ENCODE data around the gene SIK1.

DNA sequence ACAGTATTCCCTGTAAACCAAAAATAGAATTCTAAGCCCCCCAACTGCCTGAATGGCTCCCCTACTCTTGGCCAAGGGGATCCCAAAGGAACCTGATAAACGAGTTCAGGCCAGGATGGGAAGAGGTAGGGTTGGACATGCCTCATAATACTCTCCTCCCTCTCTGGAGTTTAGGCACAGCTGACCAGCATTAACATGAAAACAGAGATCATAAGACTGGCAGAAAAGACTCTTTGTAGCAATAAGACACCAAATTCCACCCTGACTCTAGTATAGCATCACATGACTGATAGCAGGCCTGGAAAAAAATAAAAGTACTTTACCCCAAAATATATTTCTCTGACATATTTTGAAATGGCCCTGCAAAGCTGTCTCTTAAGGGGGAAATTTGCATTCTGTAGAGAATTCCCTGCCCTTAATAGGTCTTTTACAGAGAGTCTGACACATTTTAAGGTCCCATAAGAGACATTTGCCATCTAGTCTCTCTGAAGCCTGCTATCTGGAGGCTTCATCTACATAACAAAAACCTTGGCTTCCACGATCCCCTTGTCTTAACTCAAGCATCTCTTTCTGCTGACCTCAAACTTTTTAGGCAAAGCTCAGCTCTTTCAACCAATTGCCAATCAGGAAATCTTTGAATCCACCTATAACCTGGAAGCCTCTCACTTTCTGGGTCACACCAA lies 55.9 kb downstream of the SIK1 start:
- TF ChIP-seq, protein P1, sequence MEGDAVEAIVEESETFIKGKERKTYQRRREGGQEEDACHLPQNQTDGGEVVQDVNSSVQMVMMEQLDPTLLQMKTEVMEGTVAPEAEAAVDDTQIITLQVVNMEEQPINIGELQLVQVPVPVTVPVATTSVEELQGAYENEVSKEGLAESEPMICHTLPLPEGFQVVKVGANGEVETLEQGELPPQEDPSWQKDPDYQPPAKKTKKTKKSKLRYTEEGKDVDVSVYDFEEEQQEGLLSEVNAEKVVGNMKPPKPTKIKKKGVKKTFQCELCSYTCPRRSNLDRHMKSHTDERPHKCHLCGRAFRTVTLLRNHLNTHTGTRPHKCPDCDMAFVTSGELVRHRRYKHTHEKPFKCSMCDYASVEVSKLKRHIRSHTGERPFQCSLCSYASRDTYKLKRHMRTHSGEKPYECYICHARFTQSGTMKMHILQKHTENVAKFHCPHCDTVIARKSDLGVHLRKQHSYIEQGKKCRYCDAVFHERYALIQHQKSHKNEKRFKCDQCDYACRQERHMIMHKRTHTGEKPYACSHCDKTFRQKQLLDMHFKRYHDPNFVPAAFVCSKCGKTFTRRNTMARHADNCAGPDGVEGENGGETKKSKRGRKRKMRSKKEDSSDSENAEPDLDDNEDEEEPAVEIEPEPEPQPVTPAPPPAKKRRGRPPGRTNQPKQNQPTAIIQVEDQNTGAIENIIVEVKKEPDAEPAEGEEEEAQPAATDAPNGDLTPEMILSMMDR (IDR thresholded peaks at IDR 0.05; ENCODE audit: insufficient read depth, low read length), result no peak
- TF ChIP-seq POLR2AphosphoS5 (IDR thresholded peaks at IDR 0.05; ENCODE audit: low read depth), result no peak
- TF ChIP-seq, protein P2, sequence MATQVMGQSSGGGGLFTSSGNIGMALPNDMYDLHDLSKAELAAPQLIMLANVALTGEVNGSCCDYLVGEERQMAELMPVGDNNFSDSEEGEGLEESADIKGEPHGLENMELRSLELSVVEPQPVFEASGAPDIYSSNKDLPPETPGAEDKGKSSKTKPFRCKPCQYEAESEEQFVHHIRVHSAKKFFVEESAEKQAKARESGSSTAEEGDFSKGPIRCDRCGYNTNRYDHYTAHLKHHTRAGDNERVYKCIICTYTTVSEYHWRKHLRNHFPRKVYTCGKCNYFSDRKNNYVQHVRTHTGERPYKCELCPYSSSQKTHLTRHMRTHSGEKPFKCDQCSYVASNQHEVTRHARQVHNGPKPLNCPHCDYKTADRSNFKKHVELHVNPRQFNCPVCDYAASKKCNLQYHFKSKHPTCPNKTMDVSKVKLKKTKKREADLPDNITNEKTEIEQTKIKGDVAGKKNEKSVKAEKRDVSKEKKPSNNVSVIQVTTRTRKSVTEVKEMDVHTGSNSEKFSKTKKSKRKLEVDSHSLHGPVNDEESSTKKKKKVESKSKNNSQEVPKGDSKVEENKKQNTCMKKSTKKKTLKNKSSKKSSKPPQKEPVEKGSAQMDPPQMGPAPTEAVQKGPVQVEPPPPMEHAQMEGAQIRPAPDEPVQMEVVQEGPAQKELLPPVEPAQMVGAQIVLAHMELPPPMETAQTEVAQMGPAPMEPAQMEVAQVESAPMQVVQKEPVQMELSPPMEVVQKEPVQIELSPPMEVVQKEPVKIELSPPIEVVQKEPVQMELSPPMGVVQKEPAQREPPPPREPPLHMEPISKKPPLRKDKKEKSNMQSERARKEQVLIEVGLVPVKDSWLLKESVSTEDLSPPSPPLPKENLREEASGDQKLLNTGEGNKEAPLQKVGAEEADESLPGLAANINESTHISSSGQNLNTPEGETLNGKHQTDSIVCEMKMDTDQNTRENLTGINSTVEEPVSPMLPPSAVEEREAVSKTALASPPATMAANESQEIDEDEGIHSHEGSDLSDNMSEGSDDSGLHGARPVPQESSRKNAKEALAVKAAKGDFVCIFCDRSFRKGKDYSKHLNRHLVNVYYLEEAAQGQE (IDR thresholded peaks at IDR 0.05; ENCODE audit: insufficient replicate concordance, low read depth), result no peak
